ENCODE measurements around the gene UNC79. TPM values are rescaled to one million over a fixed set of nuclear protein-coding genes. Genes with fewer than 3 reads are reported as not detected.

Gene UNC79
- total RNA-seq, 2 experiments from 2014 or later = 0.04 to 0.05 TPM

DNA sequence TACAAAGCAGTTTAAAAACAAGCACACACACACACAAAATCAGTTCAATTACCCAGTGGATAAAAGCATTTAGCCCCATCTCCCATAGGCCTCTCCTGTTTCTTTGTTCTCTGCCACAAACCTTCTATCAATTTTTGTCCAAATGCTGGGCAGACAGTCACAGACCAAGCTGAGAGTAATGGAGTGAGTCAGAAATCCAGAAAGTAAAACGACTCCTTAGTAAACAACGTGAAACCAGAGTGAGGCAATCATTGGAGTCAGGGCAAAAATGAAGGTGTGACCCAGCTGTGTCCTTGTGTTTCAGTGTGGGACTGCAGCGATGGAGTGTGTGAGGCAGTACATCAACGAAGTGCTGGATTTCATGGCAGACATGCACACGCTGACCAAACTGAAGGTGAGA is 255.5 kb downstream of the UNC79 start:
- H3K9me3 Mint-ChIP-seq = no peaks in the 10 kb centered on the region
- ChIA-PET CTCF (interaction anchor here (1.8 kb wide), 1 partner anchor 30 kb away, joined by 6 read pairs; no protein-coding TSS in a partner anchor), POLR2A (no interaction called here)
- H3K27me3 Mint-ChIP-seq = peaks cover 23% of the 10 kb centered on the region
- intact Hi-C loops (cut with micrococcal nuclease) = no loop called here
- TF ChIP-seq, protein P1, sequence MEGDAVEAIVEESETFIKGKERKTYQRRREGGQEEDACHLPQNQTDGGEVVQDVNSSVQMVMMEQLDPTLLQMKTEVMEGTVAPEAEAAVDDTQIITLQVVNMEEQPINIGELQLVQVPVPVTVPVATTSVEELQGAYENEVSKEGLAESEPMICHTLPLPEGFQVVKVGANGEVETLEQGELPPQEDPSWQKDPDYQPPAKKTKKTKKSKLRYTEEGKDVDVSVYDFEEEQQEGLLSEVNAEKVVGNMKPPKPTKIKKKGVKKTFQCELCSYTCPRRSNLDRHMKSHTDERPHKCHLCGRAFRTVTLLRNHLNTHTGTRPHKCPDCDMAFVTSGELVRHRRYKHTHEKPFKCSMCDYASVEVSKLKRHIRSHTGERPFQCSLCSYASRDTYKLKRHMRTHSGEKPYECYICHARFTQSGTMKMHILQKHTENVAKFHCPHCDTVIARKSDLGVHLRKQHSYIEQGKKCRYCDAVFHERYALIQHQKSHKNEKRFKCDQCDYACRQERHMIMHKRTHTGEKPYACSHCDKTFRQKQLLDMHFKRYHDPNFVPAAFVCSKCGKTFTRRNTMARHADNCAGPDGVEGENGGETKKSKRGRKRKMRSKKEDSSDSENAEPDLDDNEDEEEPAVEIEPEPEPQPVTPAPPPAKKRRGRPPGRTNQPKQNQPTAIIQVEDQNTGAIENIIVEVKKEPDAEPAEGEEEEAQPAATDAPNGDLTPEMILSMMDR (IDR thresholded peaks at IDR 0.05) = no peak
- no peak overlapping the region for H3K27ac Mint-ChIP-seq
- H3K4me3 Mint-ChIP-seq = no peak overlapping the region
- no peaks in the 10 kb centered on the region for H3K4me1 Mint-ChIP-seq (ENCODE audit: low read depth)
- no peak for ATAC-seq
- DNase-seq = no peak
- no peaks in the 10 kb centered on the region for H3K36me3 Mint-ChIP-seq (ENCODE audit: low read depth)

DNA sequence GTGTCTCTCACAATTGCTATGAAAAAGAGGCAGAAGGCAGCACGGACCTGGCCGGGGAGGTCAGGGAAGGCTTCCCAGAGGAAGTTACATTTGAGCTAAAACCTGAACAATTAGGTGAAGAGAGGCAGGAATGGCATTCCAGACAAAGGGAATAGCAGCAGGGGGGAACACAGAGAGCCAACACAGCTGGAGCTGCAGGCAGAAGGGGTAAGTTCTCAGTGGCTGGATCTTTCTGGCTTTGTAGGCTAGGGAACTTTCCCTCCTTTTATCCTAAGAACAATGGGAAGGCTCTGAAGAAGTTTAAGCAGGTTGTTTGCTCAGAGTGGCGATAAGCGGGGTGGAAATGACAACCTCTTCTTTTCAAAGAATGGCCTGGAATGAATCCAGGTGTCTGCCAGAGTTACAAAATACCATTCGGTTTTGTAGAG is 257.5 kb downstream of the UNC79 start:
- H3K27ac Mint-ChIP-seq = no peak overlapping the region
- DNase-seq (no peak), ATAC-seq (no peak)
- H3K9me3 Mint-ChIP-seq = no peaks in the 10 kb centered on the region
- intact Hi-C loops (cut with micrococcal nuclease) = no loop called here
- no peaks in the 10 kb centered on the region for H3K36me3 Mint-ChIP-seq (ENCODE audit: low read depth)
- no peaks in the 10 kb centered on the region for H3K4me1 Mint-ChIP-seq (ENCODE audit: low read depth)
- peaks cover 23% of the 10 kb centered on the region for H3K27me3 Mint-ChIP-seq
- CTCF ChIA-PET = no interaction called here
- H3K4me3 Mint-ChIP-seq = no peak overlapping the region
- POLR2A ChIA-PET = no interaction called here
- TF ChIP-seq, protein P1 (IDR thresholded peaks at IDR 0.05) = no peak

DNA sequence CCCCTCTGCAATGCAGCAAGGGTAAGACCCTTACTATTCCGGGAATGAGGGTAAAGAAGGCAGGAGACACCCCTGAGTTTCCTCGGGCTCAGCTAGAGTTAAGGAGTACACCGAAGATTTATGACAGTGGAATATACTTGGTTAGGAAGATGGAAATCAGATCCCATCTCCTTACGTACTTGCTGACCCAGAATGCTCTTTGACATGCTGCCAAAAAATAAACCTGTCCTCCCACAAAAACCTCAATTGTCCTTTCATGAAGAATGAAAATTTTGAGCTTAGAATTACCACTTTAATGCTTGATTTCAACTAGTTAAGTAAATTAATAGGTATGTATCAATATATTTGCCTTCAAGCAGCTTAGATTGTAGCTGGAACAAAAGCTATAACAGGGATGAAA is 258.1 kb downstream of the UNC79 start:
- no peak for DNase-seq
- Mint-ChIP-seq H3K4me3 (no peak overlapping the region), H3K4me1 (ENCODE audit: low read depth) (no peaks in the 10 kb centered on the region), H3K36me3 (ENCODE audit: low read depth) (no peaks in the 10 kb centered on the region), H3K27ac (no peak overlapping the region), H3K27me3 (peaks cover 23% of the 10 kb centered on the region), H3K9me3 (no peaks in the 10 kb centered on the region)
- no peak for ATAC-seq
- intact Hi-C loops (cut with micrococcal nuclease) = no loop called here
- TF ChIP-seq, protein P1 (IDR thresholded peaks at IDR 0.05) = no peak
- POLR2A ChIA-PET = no interaction called here
- CTCF ChIA-PET = no interaction called here

DNA sequence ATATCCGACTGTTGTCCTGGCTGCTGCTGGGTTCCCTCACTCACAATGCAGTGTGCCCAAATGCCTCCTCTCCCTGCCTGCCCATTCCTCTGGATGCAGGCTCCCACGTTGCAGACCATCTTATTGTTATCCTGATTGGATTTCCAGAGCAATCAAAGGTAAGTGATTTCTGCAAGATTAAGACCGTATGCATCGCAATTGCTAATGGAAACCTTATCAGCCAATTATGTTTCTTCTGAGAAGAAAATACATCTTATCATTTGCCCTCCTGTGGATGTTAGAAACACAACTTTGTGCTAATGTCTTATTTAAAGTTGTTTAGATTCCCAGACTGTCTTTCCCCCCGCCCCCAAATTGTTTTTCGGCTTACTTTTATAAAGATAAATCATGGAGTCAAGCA is 259.4 kb downstream of the UNC79 start:
- Mint-ChIP-seq H3K36me3 (ENCODE audit: low read depth) (no peaks in the 10 kb centered on the region), H3K4me1 (ENCODE audit: low read depth) (no peaks in the 10 kb centered on the region)

DNA sequence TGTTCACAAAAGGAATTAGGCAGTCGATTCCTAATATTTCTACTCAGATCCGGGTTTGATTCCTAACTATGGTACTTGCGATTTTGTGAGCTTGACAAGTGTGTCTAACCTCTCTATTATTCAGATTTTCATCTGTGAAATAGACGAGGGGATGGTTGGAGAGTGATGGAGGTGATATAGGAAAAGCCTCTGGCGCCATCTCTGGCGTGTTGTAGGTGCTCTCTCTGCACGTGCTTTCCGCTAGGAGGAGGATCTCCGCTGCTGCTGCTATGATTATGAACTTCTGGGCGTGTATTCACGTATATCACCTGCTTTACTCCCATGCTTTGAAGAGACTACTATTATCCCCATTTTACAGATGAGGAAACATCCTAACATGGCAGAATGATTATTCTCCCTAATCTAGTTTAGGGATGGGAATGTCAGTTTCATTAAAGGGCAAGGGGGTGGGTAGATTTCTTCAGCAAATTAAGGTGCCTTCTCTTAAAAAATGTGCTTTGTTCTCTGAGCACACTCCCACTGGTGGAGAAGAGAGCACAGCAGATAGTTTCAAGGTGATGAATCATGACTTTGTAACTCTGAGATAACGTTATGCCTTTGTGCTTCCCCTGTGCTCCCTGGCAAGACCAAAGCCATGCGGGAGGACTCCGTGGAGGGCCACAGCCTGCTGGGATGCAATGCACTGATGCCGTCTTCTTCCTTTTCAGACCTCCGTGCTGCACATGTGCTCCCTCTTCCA is 260.5 kb downstream of the UNC79 start:
- no peaks in the 10 kb centered on the region for H3K9me3 Mint-ChIP-seq
- no peaks in the 10 kb centered on the region for H3K36me3 Mint-ChIP-seq (ENCODE audit: low read depth)
- H3K27ac Mint-ChIP-seq = no peak overlapping the region
- H3K4me3 Mint-ChIP-seq = no peak overlapping the region
- ChIA-PET POLR2A (interaction anchor here (0.5 kb wide), 1 partner anchor 373 kb away, joined by 3 read pairs; no protein-coding TSS in a partner anchor), CTCF (no interaction called here)
- TF ChIP-seq, protein P1 (IDR thresholded peaks at IDR 0.05) = no peak
- DNase-seq (no peak), ATAC-seq (no peak)
- intact Hi-C loops (cut with micrococcal nuclease) = no loop called here
- no peaks in the 10 kb centered on the region for H3K4me1 Mint-ChIP-seq (ENCODE audit: low read depth)
- peaks cover 22% of the 10 kb centered on the region for H3K27me3 Mint-ChIP-seq

More for the DNA sequence above, 259.4 kb downstream of the UNC79 start:
- CTCF ChIA-PET = no interaction called here
- H3K27me3 Mint-ChIP-seq = peaks cover 24% of the 10 kb centered on the region
- no peaks in the 10 kb centered on the region for H3K9me3 Mint-ChIP-seq
- POLR2A ChIA-PET = no interaction called here
- DNase-seq (no peak), ATAC-seq (no peak)
- intact Hi-C loops (cut with micrococcal nuclease) = no loop called here
- no peak overlapping the region for H3K27ac Mint-ChIP-seq
- no peak overlapping the region for H3K4me3 Mint-ChIP-seq
- TF ChIP-seq, protein P1 (IDR thresholded peaks at IDR 0.05) = no peak
